ENCODE measurements around the gene GBP3. TPM values are rescaled to one million over a fixed set of nuclear protein-coding genes. Genes with fewer than 3 reads are reported as not detected.
"Not testable (repeated sequence)": the region's sequence is repeated elsewhere in the genome, so short reads cannot be mapped to it uniquely, and the experiment has no call there.

The GBP3 gene
- total RNA-seq, 1 experiment from 2014 or later: 1.2 TPM

DNA sequence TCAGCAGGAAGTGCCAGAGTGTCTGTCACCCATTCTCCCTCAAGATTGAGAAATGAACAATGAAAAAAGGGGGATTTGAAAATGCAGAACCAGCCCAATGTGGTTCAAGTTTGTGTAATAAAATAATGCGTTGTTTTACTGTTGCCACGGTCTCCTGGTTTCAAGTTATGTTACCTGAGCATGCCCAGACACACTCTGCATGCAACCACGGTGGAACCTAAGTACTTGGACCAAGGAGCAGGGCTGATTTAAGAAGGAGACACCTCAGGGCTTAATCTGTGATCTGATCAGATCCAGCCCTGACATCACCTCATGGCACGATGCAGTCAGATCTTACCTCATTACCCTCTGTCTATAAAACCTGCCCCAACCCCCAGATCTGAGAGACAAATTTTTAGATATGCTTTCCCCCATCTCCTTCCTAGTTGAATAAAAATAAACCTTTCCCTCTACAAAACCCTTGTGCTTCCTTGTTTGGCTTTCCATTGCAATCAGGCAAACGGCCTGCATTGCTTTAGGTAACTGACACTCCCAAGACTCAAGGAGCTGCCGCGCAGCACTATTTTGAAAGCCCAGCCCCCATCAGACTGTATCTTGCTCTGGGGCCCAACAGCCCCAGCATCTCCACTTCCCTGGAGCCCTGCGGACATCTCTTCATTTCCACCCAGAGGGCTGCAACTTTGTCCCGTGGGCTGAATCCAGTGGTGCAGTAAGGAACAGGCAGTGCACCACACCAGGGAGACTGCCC lies 27.4 kb upstream of the GBP3 start:
- DNase-seq (ENCODE audit: low read depth, low spot score); POLR2A ChIA-PET; H3K9ac ChIP-seq (ENCODE audit: low read length); H3K9me2 ChIP-seq (ENCODE audit: insufficient read depth); H2AFZ ChIP-seq (ENCODE audit: low read depth, low read length, poor library complexity, severe bottlenecking); H3K79me2 ChIP-seq (ENCODE audit: insufficient read depth, low read length); H3K27me3 ChIP-seq (ENCODE audit: insufficient read depth, low read length); H3K4me3 ChIP-seq (replicated peaks in 1 of 2; ENCODE audit: low read depth in 1 of 2, low read length in 2 of 2); H3K4me2 ChIP-seq (ENCODE audit: low read length); H3K27ac ChIP-seq (ENCODE audit: low read depth, low read length); BruUV-seq (replicated peaks); intact Hi-C loops (cut with micrococcal nuclease); RAD21 ChIA-PET (ENCODE audit: low non-redundant PET in 1 of 2, low total read pairs in 2 of 2, uncharacterized antibody in 2 of 2, unreplicated experiment in 2 of 2); H4K20me1 ChIP-seq (ENCODE audit: insufficient read depth); ATAC-seq; CTCF ChIA-PET; H3K9me3 ChIP-seq (ENCODE audit: control insufficient read depth in 1 of 2, insufficient read depth in 1 of 2, low read depth in 1 of 2, low read length in 2 of 2); H3K4me1 ChIP-seq (ENCODE audit: control insufficient read depth in 1 of 2, insufficient read depth in 2 of 2, low read length in 2 of 2); H3K36me3 ChIP-seq (ENCODE audit: control insufficient read depth in 1 of 2, insufficient read depth in 2 of 2, low read length in 2 of 2): not testable (repeated sequence)

DNA sequence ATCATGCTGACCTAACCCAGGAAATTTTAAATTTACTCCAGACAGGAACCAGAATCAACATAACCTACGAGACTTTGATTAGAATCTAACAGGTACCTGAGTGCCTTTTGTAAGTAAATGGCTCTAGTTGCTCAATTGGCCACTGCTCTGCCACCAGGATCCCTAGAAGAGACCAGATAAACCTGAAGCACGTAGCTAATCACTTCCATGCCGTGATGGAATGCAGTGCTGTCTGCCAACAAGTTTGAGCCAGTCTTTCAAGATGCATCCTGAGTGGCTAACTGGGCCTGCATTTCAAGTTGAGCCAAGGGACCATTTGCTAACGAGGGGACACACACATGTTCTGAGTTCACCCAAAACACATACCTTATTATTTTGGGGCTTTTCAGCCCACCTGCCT lies 26.5 kb upstream of the GBP3 start:
- DNase-seq (ENCODE audit: low read depth, low spot score); H3K79me2 ChIP-seq (ENCODE audit: insufficient read depth, low read length); RAD21 ChIA-PET (ENCODE audit: low non-redundant PET in 1 of 2, low total read pairs in 2 of 2, uncharacterized antibody in 2 of 2, unreplicated experiment in 2 of 2); H3K36me3 ChIP-seq (ENCODE audit: control insufficient read depth in 1 of 2, insufficient read depth in 2 of 2, low read length in 2 of 2); BruUV-seq (replicated peaks); H3K4me2 ChIP-seq (ENCODE audit: low read length); H3K9ac ChIP-seq (ENCODE audit: low read length); H3K27me3 ChIP-seq (ENCODE audit: insufficient read depth, low read length); H2AFZ ChIP-seq (ENCODE audit: low read depth, low read length, poor library complexity, severe bottlenecking); ATAC-seq; H3K4me1 ChIP-seq (ENCODE audit: control insufficient read depth in 1 of 2, insufficient read depth in 2 of 2, low read length in 2 of 2); H3K9me2 ChIP-seq (ENCODE audit: insufficient read depth); CTCF ChIA-PET; H3K9me3 ChIP-seq (ENCODE audit: control insufficient read depth in 1 of 2, insufficient read depth in 1 of 2, low read depth in 1 of 2, low read length in 2 of 2); intact Hi-C loops (cut with micrococcal nuclease); H4K20me1 ChIP-seq (ENCODE audit: insufficient read depth); H3K27ac ChIP-seq (ENCODE audit: low read depth, low read length); POLR2A ChIA-PET; H3K4me3 ChIP-seq (replicated peaks in 1 of 2; ENCODE audit: low read depth in 1 of 2, low read length in 2 of 2): not testable (repeated sequence)

DNA sequence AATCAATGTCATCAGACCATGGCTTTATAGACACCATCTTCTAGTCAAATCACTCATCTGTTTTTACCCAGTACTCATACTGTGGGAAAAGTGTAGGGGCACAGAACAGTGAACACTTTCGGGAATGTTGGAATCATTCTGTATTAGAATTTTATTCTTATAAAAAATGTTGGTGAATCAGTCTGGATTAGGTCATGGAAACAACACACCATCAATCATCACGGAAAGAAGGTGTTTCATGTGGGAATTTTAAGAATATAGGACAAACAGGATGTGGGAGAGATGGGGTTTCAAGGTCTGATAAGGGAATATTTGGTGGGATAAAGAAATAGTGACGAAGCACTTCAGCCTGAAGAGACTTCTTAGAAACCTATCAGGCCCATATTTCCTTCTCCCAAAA lies 25.1 kb upstream of the GBP3 start:
- ATAC-seq: no peak
- TF ChIP-seq TCF7L2 (IDR thresholded peaks at IDR 0.05; ENCODE audit: borderline replicate concordance, extremely low read depth, insufficient read depth, insufficient read length) (no peak), FOSL1 (IDR thresholded peaks at IDR 0.05; ENCODE audit: low read depth) (no peak), JUND (IDR thresholded peaks at IDR 0.05) (no peak), POLR2A (IDR thresholded peaks at IDR 0.05; ENCODE audit: borderline replicate concordance, extremely low read depth, insufficient read depth, insufficient read length) (no peak), SIN3A (IDR thresholded peaks at IDR 0.05; ENCODE audit: low read depth) (no peak), POLR2AphosphoS5 (IDR thresholded peaks at IDR 0.05; ENCODE audit: low read depth, low read length) (no peak), MAX (IDR thresholded peaks at IDR 0.05) (no peak), REST (IDR thresholded peaks at IDR 0.05; ENCODE audit: low read depth) (no peak), EGR1 (IDR thresholded peaks at IDR 0.05; ENCODE audit: low read depth) (no peak)

More for the DNA sequence above, 25.1 kb upstream of the GBP3 start:
- BruUV-seq (replicated peaks): no TSS peak
- DNase-seq (ENCODE audit: low read depth, low spot score): no peak
- H3K9ac ChIP-seq (ENCODE audit: low read length): no peak overlapping the region
- H3K36me3 ChIP-seq (ENCODE audit: control insufficient read depth in 1 of 2, insufficient read depth in 2 of 2, low read length in 2 of 2): no peaks in the 10 kb centered on the region
- ChIA-PET CTCF (no interaction called here), RAD21 (ENCODE audit: low non-redundant PET in 1 of 2, low total read pairs in 2 of 2, uncharacterized antibody in 2 of 2, unreplicated experiment in 2 of 2) (no interaction called here), POLR2A (interaction anchor here (1.3 kb wide), 1 partner anchor 26 kb away, joined by 4 read pairs; no protein-coding TSS in a partner anchor)
- no peaks in the 10 kb centered on the region for H3K79me2 ChIP-seq (ENCODE audit: insufficient read depth, low read length)
- intact Hi-C loops (cut with micrococcal nuclease): no loop called here
- no peak overlapping the region for H2AFZ ChIP-seq (ENCODE audit: low read depth, low read length, poor library complexity, severe bottlenecking)
- no peaks in the 10 kb centered on the region for H3K9me3 ChIP-seq (ENCODE audit: control insufficient read depth in 1 of 2, insufficient read depth in 1 of 2, low read depth in 1 of 2, low read length in 2 of 2)
- no peaks in the 10 kb centered on the region for H4K20me1 ChIP-seq (ENCODE audit: insufficient read depth)
- no peaks in the 10 kb centered on the region for H3K9me2 ChIP-seq (ENCODE audit: insufficient read depth)
- H3K27ac ChIP-seq (ENCODE audit: low read depth, low read length): no peak overlapping the region
- no peak overlapping the region for H3K4me3 ChIP-seq (replicated peaks in 1 of 2; ENCODE audit: low read depth in 1 of 2, low read length in 2 of 2)
- no peaks in the 10 kb centered on the region for H3K27me3 ChIP-seq (ENCODE audit: insufficient read depth, low read length)
- H3K4me2 ChIP-seq (ENCODE audit: low read length): no peak overlapping the region
- H3K4me1 ChIP-seq (ENCODE audit: control insufficient read depth in 1 of 2, insufficient read depth in 2 of 2, low read length in 2 of 2): no peaks in the 10 kb centered on the region

Measured in HCT116 (cell line).